H1 (cell line): ENCODE measurements around the gene RDH16. TPM values are rescaled to one million over a fixed set of nuclear protein-coding genes. Genes with fewer than 3 reads are reported as not detected.

ENCODE experiments used
- CTCF ChIA-PET: fragments of 300-600 bp; sonication (Branson Sonifier 250); formaldehyde crosslinking; loops from one replicate; lab custom pipeline; 2021; ENCODE audit not compliant: partially characterized antibody; lab: Charles Lee
- POLR2A ChIA-PET: fragments of 300-600 bp; sonication (Branson Sonifier 250); formaldehyde crosslinking; loops from one replicate; lab custom pipeline; 2021; ENCODE audit warnings: inconsistent platforms; ENCODE audit not compliant: partially characterized antibody; lab: Charles Lee
- DNase-seq, 2 experiments: peaks; one replicate each; pipeline versions ENCODE4 v3.0.0 to v3.0.0-alpha.2; 2010 to 2022; ENCODE audit warnings: low spot score in 2 of 2, low read depth in 1 of 2, mixed read lengths in 1 of 2
- FAIRE-seq: peaks from 2 replicates; lab custom pipeline; 2011; peaks lifted over from hg19 to GRCh38; lab: Jason Lieb, UNC
- H2AFZ ChIP-seq: 2 replicates; pipeline ENCODE4 v1.8.1; 2012; ENCODE audit warnings: low read length, inconsistent platforms
- H2AK5ac ChIP-seq: 2 replicates; pipeline ENCODE4 v1.6.1; 2013; ENCODE audit warnings: low read depth, low read length
- H2BK120ac ChIP-seq: replicated peaks from 2 replicates; pipeline ENCODE3; 2013; ENCODE audit warnings: low read depth, low read length, inconsistent platforms
- H2BK12ac ChIP-seq: 2 replicates; pipeline ENCODE4 v1.6.1; 2013; ENCODE audit warnings: low read depth, low read length
- H2BK15ac ChIP-seq: 2 replicates; pipeline ENCODE4 v1.6.1; 2013; ENCODE audit warnings: low read length
- H2BK20ac ChIP-seq: 2 replicates; pipeline ENCODE4 v1.6.1; 2013; ENCODE audit warnings: low read length
- H2BK5ac ChIP-seq: 2 replicates; pipeline ENCODE4 v1.6.1; 2013; ENCODE audit warnings: low read depth, low read length
- H3K14ac ChIP-seq: 2 replicates; pipeline ENCODE4 v1.6.1; 2013; ENCODE audit warnings: inconsistent platforms; ENCODE audit not compliant: insufficient read length
- H3K18ac ChIP-seq: 2 replicates; pipeline ENCODE4 v1.6.1; 2013; ENCODE audit warnings: low read length; ENCODE audit errors: extremely low read depth
- H3K23ac ChIP-seq: 2 replicates; pipeline ENCODE4 v1.6.1; 2013; ENCODE audit warnings: inconsistent platforms; ENCODE audit not compliant: insufficient read length
- H3K23me2 ChIP-seq: 2 replicates; pipeline ENCODE4 v1.6.1; 2013; ENCODE audit warnings: low read depth, low read length
- H3K27ac ChIP-seq: 2 replicates; pipeline ENCODE4 v1.6.1; 2011; ENCODE audit warnings: low read depth, low read length, inconsistent platforms
- H3K27me3 ChIP-seq, 4 experiments: replicated peaks in 1 of 4; 1 replicate in 1 of 4; 2 replicates in 3 of 4; pipeline versions ENCODE4 v1.6.1 to v1.8.1; 2011 to 2013; ENCODE audit warnings: low read length in 3 of 4, mild to moderate bottlenecking in 3 of 4, inconsistent platforms in 2 of 4, mixed read lengths in 2 of 4, moderate library complexity in 1 of 4; ENCODE audit not compliant: control insufficient read depth in 3 of 4, insufficient read depth in 3 of 4; ENCODE audit errors: extremely low read depth in 1 of 4
- H3K36me3 ChIP-seq, 4 experiments: 2 replicates each; pipeline versions ENCODE4 v1.6.1 to v1.8.1; 2011 to 2013; ENCODE audit warnings: mild to moderate bottlenecking in 4 of 4, low read length in 3 of 4, moderate library complexity in 2 of 4, control low read depth in 1 of 4, inconsistent platforms in 1 of 4; ENCODE audit not compliant: insufficient read depth in 4 of 4, control insufficient read depth in 2 of 4
- H3K4ac ChIP-seq: replicated peaks from 2 replicates; pipeline ENCODE3; 2013; ENCODE audit warnings: low read length, low read depth, mixed read lengths, inconsistent platforms; ENCODE audit not compliant: insufficient read length
- H3K4me1 ChIP-seq, 4 experiments: replicated peaks in 1 of 4; 1 replicate in 1 of 4; 2 replicates in 3 of 4; pipeline versions ENCODE4 v1.6.1 to v1.8.1; 2011 to 2013; ENCODE audit warnings: low read length in 3 of 4, inconsistent platforms in 2 of 4, mixed read lengths in 1 of 4; ENCODE audit not compliant: insufficient read depth in 4 of 4, control insufficient read depth in 3 of 4
- H3K4me2 ChIP-seq, 2 experiments: 2 replicates each; pipeline versions ENCODE4 v1.6.1 to v1.8.1; 2011 to 2013; ENCODE audit warnings: low read depth in 2 of 2, low read length in 2 of 2, control low read depth in 1 of 2, inconsistent platforms in 1 of 2, mild to moderate bottlenecking in 1 of 2; ENCODE audit not compliant: insufficient read depth in 1 of 2
- H3K4me3 ChIP-seq, 4 experiments: fragments of 200-600, 300-600 bp in 1 of 4; sonication (generic), shearing (Covaris generic), sonication (Bioruptor Twin) in 1 of 4; 2 replicates each; pipeline versions ENCODE4 v1.5.1 to v1.8.1; 2011 to 2016; ENCODE audit warnings: low read length in 4 of 4, low read depth in 3 of 4, control low read depth in 2 of 4, inconsistent platforms in 2 of 4, mild to moderate bottlenecking in 2 of 4, mixed read lengths in 1 of 4, moderate library complexity in 1 of 4; ENCODE audit not compliant: insufficient read depth in 2 of 4; ENCODE audit errors: extremely low read depth in 1 of 4
- H3K56ac ChIP-seq: replicated peaks from 2 replicates; pipeline ENCODE3; 2013; ENCODE audit warnings: low read depth, mild to moderate bottlenecking, mixed read lengths, low read length, inconsistent platforms; ENCODE audit not compliant: insufficient read length
- H3K79me1 ChIP-seq: 2 replicates; pipeline ENCODE4 v1.6.1; 2013; ENCODE audit warnings: low read depth, low read length, control low read depth
- H3K79me2 ChIP-seq, 2 experiments: 2 replicates each; pipeline versions ENCODE4 v1.6.1 to v1.8.1; 2012 to 2013; ENCODE audit warnings: low read length in 2 of 2, mild to moderate bottlenecking in 2 of 2, inconsistent platforms in 1 of 2; ENCODE audit not compliant: insufficient read depth in 2 of 2, control insufficient read depth in 1 of 2
- H3K9ac ChIP-seq, 4 experiments: replicated peaks in 1 of 4; 1 replicate in 1 of 4; 2 replicates in 3 of 4; pipeline versions ENCODE4 v1.6.1 to v1.8.1; 2011 to 2013; ENCODE audit warnings: low read depth in 3 of 4, low read length in 3 of 4, control low read depth in 2 of 4, mild to moderate bottlenecking in 2 of 4, moderate library complexity in 2 of 4, inconsistent platforms in 1 of 4; ENCODE audit errors: extremely low read depth in 1 of 4
- H3K9me3 ChIP-seq, 2 experiments: 2 replicates each; pipeline versions ENCODE4 v1.6.1 to v1.8.1; 2012 to 2013; ENCODE audit warnings: mild to moderate bottlenecking in 2 of 2, moderate library complexity in 2 of 2, control low read depth in 1 of 2, inconsistent platforms in 1 of 2, low read depth in 1 of 2, low read length in 1 of 2, mixed read lengths in 1 of 2; ENCODE audit not compliant: insufficient read depth in 2 of 2
- H4K20me1 ChIP-seq, 2 experiments: replicated peaks in 1 of 2; 2 replicates each; pipeline versions ENCODE3 to v1.8.1; 2011 to 2013; ENCODE audit warnings: inconsistent platforms in 2 of 2, low read length in 2 of 2, mild to moderate bottlenecking in 1 of 2; ENCODE audit not compliant: insufficient read depth in 2 of 2, control insufficient read depth in 1 of 2
- H4K5ac ChIP-seq: 2 replicates; pipeline ENCODE4 v1.6.1; 2013; ENCODE audit warnings: low read length, low read depth, mixed read lengths, inconsistent platforms; ENCODE audit not compliant: insufficient read length
- H4K8ac ChIP-seq: 2 replicates; pipeline ENCODE4 v1.8.0; 2013; ENCODE audit warnings: mild to moderate bottlenecking, moderate library complexity, low read length, inconsistent platforms; ENCODE audit not compliant: insufficient read depth; ENCODE audit errors: extremely low read depth
- H4K91ac ChIP-seq: replicated peaks from 2 replicates; pipeline ENCODE3; 2013; ENCODE audit warnings: low read length, mixed read lengths, inconsistent platforms; ENCODE audit not compliant: insufficient read length
- BRCA1 ChIP-seq: IDR thresholded peaks from 2 replicates; pipeline ENCODE4 v1.6.1; 2012; ENCODE audit warnings: low read depth, low read length, improper control_type of control experiment
- CHD2 ChIP-seq: IDR thresholded peaks from 2 replicates; pipeline ENCODE4 v1.6.1; 2012; ENCODE audit warnings: low read length, improper control_type of control experiment
- EGR1 ChIP-seq: IDR thresholded peaks from 2 replicates; pipeline ENCODE4 v1.6.1; 2011; ENCODE audit warnings: low read depth, low read length, borderline replicate concordance
- KDM4A ChIP-seq: IDR thresholded peaks from one replicate; pipeline ENCODE4 v1.7.1; 2012; ENCODE audit warnings: low read depth, mild to moderate bottlenecking, moderate library complexity, low read length, inconsistent platforms; ENCODE audit not compliant: severe bottlenecking
- RFX5 ChIP-seq: IDR thresholded peaks from 2 replicates; pipeline ENCODE4 v1.6.1; 2011; ENCODE audit warnings: low read depth, low read length, improper control_type of control experiment, borderline replicate concordance
- RXRA ChIP-seq: IDR thresholded peaks from 2 replicates; pipeline ENCODE4 v1.6.1; 2011; ENCODE audit warnings: low read depth, mild to moderate bottlenecking, low read length, moderate library complexity; ENCODE audit not compliant: insufficient read depth
- SIRT6 ChIP-seq: IDR thresholded peaks from one replicate; pipeline ENCODE4 v1.7.1; 2012; ENCODE audit warnings: low read length, inconsistent platforms
- SUZ12 ChIP-seq: fragments of 200-600 bp; sonication (generic); IDR thresholded peaks from 2 replicates; pipeline ENCODE4 v1.6.1; 2012; ENCODE audit warnings: mild to moderate bottlenecking, inconsistent platforms, low read length, moderate library complexity, mixed read lengths
- TAF1 ChIP-seq: IDR thresholded peaks from 2 replicates; pipeline ENCODE4 v1.6.1; 2011; ENCODE audit warnings: mild to moderate bottlenecking, low read depth, low read length
- TBP ChIP-seq: IDR thresholded peaks from 2 replicates; pipeline ENCODE4 v1.6.1; 2011; ENCODE audit warnings: low read depth, low read length, improper control_type of control experiment
- WGBS, 2 experiments: shearing (Covaris generic) in 1 of 2; methylation state at CpG; one replicate each; pipeline versions ENCODE4 v1.1.6 to v1.1.7; 2013 to 2015; ENCODE audit warnings: low lambda C conversion rate in 2 of 2, mixed read lengths in 2 of 2, inconsistent platforms in 1 of 2, low coverage in 1 of 2, missing lambda C conversion rate in 1 of 2; ENCODE audit not compliant: insufficient replicate concordance in 2 of 2, insufficient coverage in 1 of 2, insufficient read length in 1 of 2; ENCODE audit errors: extremely low coverage in 1 of 2, missing lambda C conversion rate in 1 of 2; 5-methylcytosine and 5-hydroxymethylcytosine counted together
- polyA plus RNA-seq, 7 experiments: library from polyadenylated mRNA; depleted of rRNA in 3 of 7; stranded (reverse) in 5 of 7; unstranded in 2 of 7; fragments of >200 nt in 5 of 7; fragments of 200-250 nt in 2 of 7; gene quantifications; 1 replicate in 5 of 7; 2 replicates in 1 of 7; 4 replicates in 1 of 7; pipeline versions ENCODE4 v1.2.1 to v1.2.3, GENCODE V29; 2011 to 2013; ENCODE audit warnings: missing spikeins in 2 of 7, mixed read lengths in 2 of 7
- total RNA-seq: library from RNA; stranded (reverse); fragmentation: NEBNext Ultra II Directional; extraction: Animal tissue kit (Norgen Biotek cat#: 25700); gene quantifications from 2 replicates; pipeline ENCODE4 v1.2.1, GENCODE V29; 2021

Gene RDH16
- total and polyA plus RNA-seq, 2 of the 8 experiments (the other 6 are each of a cell fraction or from before 2014, with no cell fraction given) = 0.30 to 0.79 TPM

DNA sequence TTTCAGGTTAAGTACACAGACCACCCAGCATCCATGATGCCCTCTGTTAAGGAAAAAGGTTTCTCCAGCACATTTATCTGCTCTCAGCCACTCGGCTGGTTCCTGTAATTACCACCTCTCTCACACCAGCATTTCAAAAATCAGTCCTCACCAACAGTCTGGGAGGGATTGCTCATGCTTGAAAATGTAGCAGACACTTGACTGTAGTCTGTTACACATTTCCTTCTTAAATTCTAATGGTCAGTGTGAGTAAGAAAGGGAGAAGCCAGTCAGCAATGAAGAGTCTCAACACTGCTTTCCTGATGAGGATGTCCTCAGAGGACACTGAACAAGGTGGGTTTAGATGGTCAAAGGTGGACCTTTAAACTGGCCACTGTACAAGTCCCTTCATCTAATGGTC lies 43.0 kb upstream of the RDH16 start:
- peaks cover 27 to 39% (median 34%) of the 10 kb centered on the region in 4 experiments for H3K36me3 ChIP-seq
- TF ChIP-seq TAF1 (no peak), RXRA (no peak), KDM4A (no peak), CHD2 (no peak), SIRT6 (no peak), BRCA1 (no peak), RFX5 (no peak), EGR1 (no peak), SUZ12 (no peak), TBP (no peak)

More for the DNA sequence above, 43.0 kb upstream of the RDH16 start:
- no peak for FAIRE-seq
- no peak overlapping the region for H4K8ac ChIP-seq
- no peak overlapping the region for H3K18ac ChIP-seq
- H2AFZ ChIP-seq = no peak overlapping the region
- no peak overlapping the region for H3K4me3 ChIP-seq
- no peak overlapping the region for H2AK5ac ChIP-seq
- no peak overlapping the region for H3K56ac ChIP-seq
- no peak overlapping the region for H3K14ac ChIP-seq
- H3K4me1 ChIP-seq = no peaks in the 10 kb centered on the region; a peak in 1 of 7 replicates
- no peak overlapping the region for H3K9ac ChIP-seq
- H3K27me3 ChIP-seq = no peaks in the 10 kb centered on the region
- H2BK15ac ChIP-seq = no peak overlapping the region
- H4K5ac ChIP-seq = no peak overlapping the region
- H4K20me1 ChIP-seq = peaks cover 3 to 15% of the 10 kb centered on the region in 2 experiments
- H3K27ac ChIP-seq = no peak overlapping the region
- DNase-seq = no peak
- H2BK120ac ChIP-seq = no peak overlapping the region
- peaks cover 0 to 66% of the 10 kb centered on the region in 2 experiments for H3K79me2 ChIP-seq
- no peaks in the 10 kb centered on the region for H3K9me3 ChIP-seq
- ChIA-PET POLR2A (interaction anchor here (1.0 to 2.1 kb wide), 3 partner anchors 9 to 371 kb away, joined by 3 to 5 read pairs (median 3); no protein-coding TSS in a partner anchor), CTCF (interaction anchor here (0.8 to 10.6 kb wide), 10 partner anchors 7 to 240 kb away, joined by 3 to 187 read pairs (median 22); partner anchors contain the start of genes HSD17B6 and TAC3)
- no peak overlapping the region for H2BK12ac ChIP-seq
- WGBS, 2 experiments = 82% methylated on average over 1 of the region's 1 CpG; no CpG with 5 or more reads in 1 of the 2 experiments
- no peak overlapping the region for H4K91ac ChIP-seq
- no peak overlapping the region for H3K4ac ChIP-seq
- no peak overlapping the region for H3K23ac ChIP-seq
- no peak overlapping the region for H2BK20ac ChIP-seq
- no peak overlapping the region for H2BK5ac ChIP-seq
- no peak overlapping the region for H3K4me2 ChIP-seq
- no peaks in the 10 kb centered on the region for H3K23me2 ChIP-seq
- peaks cover 14% of the 10 kb centered on the region for H3K79me1 ChIP-seq
